NCI-H524 treated with DMSO at 0.1 percent for 48 hours (cell line): ENCODE data around the gene IGSF21.

Experiments
- DNase-seq: peaks from one replicate; lab custom pipeline; 2025; lab: John Stamatoyannopoulos, UW

Gene IGSF21

DNA sequence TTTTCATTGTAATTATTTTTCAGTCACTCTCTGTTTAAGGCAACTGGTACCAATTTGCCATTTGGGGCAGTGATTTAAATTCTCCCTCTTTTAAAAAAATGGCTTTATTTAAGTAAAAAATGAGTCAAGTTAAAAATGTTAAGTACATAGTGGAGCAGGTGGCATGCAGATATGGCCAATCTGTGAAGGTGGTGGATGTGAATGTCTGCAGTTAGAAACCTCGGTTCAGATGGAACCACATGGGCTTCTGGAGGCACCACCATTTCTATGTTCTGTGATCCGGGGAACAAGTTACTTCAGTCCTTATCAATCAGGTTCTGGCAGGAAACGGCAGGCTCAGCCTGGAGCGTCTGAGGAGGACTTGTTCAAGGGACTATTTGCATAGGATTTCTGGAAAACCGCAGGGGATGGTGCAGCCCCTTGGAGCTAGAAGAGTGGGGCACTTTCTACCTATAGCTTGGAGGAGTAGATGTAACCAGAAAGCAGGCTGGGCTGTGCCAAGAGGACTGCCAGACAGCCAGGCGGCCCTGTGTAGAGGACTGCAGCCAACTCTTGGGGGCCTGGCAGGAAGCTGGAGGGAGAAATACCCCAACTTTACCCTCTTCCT lies 12.3 kb downstream of the IGSF21 start:
- no peak for DNase-seq

- no peak for DNase-seq
These were observed 13.0 kb downstream of the IGSF21 start for GRCh38 chr1:18120638-18121037.

- peak; percentile 57 for DNase-seq
These were observed 13.6 kb downstream of the IGSF21 start for GRCh38 chr1:18121072-18121820.

DNA sequence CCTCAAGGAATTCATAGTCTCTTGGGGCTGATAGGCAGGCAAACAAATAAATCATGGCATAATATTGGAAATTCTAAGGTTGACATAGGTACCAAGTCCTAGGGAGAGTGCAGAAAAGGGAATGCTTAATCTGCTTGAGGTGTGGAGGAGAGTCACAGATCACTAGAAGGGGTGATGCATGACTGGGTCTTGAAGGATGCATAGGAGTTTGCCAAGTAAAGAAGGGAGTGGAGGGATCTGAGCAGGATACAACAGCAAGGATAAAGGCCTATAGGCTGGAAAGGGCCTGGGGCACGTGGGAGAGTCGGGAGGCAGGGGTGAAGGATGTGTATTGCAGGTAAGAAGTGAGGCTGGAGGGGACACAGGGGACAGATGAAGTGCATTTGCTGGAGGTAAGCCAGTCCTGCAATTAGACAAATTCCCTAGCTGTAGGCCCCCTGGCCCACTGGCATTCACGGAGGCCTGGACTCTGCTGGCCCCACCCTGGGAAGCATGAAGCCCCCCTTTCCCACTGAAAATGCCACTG lies 15.9 kb downstream of the IGSF21 start:
- DNase-seq, result no peak

GRCh38 chr1:18124977-18125376 lies 17.4 kb downstream of the IGSF21 start:
- DNase-seq, result no peak

DNA sequence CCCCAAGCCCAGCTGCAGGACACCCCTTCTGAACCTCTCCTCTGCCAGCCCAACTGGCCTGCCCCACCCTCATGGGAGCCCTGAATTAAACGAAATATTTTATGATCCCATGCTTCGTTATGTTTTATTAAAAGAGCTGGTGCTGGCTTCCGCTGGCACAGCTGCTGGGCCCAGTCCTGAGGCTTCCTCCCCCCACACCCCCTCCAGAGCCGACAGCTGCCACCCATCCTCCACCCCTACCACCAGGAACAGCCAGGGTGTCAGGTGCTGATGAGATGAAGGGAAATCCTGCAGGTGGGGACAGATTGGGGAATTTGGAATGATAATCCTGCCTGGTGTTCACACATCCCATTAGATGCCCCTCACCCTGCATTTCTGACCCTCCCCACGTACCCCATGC lies 19.0 kb downstream of the IGSF21 start:
- peak; percentile 70 for DNase-seq

DNA sequence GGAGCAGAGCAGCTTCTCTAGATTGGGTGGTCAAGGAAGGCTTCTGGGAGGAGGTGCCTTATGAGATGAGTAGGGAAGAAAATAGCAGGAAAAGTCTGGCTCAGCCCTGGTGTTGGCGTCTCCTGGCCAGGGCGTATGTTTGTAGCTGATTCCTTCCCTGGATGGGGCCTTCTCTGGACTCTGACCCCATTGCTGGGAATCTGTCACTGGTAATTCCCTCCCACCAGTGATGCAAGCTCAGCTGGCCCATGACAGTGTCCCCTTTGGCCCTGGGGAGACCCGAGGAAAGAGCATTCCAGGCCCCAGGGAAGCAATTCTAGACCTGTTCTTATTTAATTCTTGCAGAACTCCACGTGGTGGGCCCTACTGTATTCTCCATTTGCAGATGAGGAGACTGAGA lies 20.7 kb downstream of the IGSF21 start:
- DNase-seq, result no peak

DNA sequence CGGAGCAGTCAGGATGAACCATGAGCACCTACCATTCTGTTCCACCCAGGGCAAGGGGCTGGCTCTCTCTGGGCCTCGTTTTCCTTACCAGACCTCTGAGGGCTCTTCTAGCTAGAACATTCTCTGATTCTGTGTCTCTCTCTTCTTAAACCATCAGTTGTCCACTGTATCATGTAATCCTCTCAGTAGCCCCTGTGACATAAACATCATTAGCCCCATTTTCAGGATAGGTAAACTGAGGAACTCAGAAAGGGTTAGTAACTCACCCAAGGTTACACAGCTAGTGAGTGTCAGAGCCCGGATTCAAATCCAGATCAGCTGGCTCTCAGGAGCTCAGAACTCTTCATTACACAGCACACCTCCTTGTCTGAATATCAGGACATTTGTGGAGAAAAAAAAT lies 22.8 kb downstream of the IGSF21 start:
- no peak for DNase-seq

- no peak for DNase-seq
These were observed 24.6 kb downstream of the IGSF21 start for GRCh38 chr1:18132022-18132710.

DNA sequence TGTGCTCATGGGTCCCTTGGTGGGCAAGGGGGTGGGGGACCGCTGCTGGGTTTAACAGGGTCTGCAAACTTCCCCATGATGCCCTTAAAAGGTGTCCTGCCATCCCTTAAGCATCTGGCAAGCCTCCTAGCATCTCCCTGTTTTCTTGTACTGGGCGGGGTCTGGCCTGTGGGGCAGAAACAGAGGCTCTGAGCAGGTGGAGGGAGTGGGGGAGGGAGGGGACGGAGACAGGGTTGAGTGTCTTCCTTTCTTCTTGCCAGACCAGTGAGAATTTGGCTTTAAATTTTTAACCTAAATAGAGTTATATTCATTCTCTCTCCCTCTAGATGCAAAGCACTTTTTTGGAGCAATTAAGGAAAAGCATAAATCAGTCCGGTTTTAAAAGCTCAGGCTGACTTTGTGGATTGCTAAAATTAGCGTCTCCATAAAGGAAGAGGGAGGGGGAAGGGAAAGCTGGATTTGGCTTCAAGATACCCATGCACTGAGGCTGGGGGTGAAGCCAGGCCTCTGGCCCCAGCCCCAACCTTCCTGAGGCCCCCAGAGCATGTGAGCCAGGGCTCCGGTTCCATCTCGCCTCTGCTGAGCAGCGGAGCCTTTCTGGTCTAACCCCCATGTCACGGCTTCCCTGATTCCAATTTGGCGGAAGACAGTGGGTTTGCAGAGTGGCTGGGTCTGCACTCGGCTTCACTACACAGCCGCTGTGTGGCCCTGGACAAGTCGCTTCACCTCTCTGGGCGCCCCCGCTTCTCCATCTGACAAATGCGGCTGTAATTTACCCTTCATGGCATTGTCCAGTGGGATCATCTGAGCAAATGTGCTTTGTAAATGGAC lies 25.3 kb downstream of the IGSF21 start:
- DNase-seq, result no peak

DNA sequence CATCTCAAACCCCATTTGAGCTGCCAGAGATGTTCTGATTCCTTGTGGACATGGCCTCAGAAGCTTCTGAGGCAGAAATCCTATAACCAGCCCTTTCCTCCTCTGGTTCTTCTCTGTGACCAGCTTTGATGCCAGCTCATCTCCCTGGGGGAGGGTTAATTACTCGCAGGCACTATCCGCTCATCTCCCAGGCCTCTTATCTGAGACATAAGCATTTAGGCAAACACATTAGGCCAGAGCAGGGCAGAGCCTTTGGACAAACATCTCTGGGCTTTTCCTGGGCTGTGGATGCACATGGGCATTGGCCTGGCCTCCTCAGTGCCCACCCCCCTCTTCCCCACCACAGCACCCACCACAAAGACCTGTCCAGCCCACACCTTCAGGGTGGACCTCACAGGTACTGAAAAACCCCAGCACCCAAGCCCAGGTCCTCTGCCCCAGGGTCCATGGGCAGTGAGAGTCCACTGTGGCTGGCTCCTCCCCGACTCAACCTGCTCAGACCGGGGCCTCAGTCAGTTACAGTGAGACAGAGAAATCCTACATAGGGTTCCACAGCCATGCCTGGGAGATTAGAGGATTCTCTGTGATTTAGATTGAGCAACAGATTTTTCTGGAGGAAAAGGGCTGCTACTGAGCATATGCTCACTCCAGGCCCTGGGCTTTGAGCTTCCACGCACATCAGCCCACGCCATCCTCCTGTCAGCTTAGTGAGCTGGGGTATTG lies 26.9 kb downstream of the IGSF21 start:
- no peak for DNase-seq

DNA sequence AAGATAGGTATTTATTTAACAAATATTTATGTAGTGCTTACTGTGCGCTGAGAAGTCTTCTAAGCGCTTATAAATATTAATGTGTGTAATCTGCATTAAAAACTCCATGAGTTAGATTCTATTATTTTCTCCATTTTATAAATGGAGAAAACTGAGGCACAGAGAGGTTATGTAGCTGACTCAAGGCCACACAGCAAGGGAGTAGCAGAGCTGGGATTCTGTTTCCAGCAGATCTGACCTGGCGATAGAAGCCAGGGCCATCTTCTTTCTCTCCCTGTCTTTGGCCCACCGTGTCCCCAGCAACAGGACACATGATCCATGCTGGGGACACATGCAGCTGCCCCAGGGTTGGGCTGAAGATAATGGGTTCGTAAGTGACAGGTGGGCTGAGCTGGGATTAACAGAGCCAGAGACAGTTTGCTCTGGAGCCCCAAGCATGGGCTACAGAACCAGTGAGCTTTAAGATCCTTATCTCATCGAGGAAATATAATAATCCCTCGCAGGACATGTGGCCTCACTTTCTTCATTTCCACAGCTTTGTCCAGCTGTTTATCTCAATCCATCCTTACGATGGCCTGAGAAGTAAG lies 30.3 kb downstream of the IGSF21 start:
- peak; percentile 88 for DNase-seq

- no peak for DNase-seq
These were observed 31.8 kb downstream of the IGSF21 start for GRCh38 chr1:18139198-18139981.

DNA sequence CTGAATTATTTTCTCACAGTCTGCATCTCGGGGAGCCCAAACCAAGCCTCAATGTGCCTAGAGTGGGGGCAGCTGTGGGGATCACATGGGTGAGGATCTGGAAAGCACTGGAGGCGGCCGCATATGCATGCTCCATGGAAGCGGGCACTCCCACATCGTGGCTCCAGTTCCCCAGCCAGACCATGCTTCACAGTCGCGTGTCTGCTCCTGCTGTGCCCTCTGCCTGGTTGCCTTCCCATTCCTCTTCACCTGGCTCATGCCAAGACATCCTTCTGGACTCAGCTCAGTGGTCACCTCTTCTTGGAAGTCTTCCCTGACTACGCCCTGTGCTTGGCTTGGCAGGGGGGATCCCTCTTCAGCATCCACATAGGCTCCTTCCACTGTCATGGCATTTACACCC lies 32.8 kb downstream of the IGSF21 start:
- no peak for DNase-seq

- DNase-seq, result no peak
These were observed 34.1 kb downstream of the IGSF21 start for GRCh38 chr1:18141661-18142060.

DNA sequence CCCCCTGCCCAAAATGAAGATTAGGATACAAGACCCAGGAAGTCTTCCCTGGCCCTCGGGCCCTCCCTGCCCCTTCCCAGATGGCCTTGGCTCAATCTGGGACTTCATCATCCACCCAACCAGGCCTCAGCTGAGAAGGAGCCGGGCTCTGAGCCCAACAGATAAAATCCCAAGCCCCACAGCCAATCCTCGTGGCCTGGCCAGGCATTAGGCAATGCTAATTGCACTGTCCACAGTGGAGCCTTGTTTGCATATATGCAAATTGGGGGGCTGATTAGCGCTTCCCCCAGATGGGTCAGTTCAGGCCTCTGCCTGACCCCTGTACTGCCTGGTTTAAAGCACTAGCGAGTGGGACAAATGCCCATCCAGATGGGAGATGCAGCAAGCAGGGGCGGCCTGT lies 34.9 kb downstream of the IGSF21 start:
- no peak for DNase-seq

DNA sequence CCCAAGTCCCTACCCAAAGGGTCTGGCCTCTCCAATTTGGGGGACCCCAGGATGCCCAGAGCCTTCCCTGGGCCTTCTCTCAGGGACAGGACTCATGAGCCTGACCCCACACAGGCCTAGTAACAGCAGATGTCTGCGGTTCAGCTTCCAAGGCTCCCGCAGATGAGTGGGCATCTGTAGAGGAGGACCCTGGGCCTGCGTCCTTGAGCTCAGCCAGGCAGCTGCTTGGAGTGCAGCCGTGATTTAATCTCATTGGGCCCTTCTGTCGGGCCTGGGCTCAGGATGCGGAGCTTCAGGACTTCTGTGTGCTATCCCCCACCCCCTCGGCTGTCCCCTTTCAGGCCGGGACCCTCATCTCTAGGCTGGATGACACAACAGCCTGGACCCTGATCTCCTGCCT lies 35.4 kb downstream of the IGSF21 start:
- DNase-seq, result peak; percentile 63

DNA sequence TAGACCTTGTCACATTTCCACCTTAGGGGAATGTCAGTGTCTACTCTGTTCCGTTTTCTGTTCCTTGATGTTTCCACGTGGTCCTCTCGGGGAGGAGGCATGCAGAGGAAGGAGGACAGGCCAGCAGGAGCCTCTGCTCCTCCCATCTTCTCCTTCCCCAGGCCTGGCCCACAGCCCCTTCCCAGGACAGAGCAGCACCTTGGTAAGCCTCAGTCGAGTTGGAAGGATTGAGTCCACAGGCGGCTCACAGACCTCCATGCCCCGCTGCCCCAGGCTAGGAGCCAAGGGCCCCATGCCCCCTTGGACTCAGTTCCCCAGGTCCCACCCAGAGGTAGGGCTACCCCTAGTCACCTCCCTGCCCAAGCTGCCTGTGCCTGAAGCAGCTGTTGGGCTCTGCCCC lies 36.5 kb downstream of the IGSF21 start:
- no peak for DNase-seq

- no peak for DNase-seq
These were observed 37.5 kb downstream of the IGSF21 start for GRCh38 chr1:18144916-18145647.
